Neural cell (in vitro differentiated cells): ENCODE results near the gene BCDIN3D. TPM values are rescaled to one million over a fixed set of nuclear protein-coding genes. Genes with fewer than 3 reads are reported as not detected.

Experiments used
- H2AFZ ChIP-seq: fragments of 200-600, 300-800 bp; sonication (generic), shearing (Covaris generic); 2 replicates; pipeline ENCODE4 v1.6.0; 2014; ENCODE audit warnings: low read depth, mild to moderate bottlenecking, antibody characterized with exemption, low read length, moderate library complexity
- H3F3A ChIP-seq: fragments of 200-600 bp; shearing (Covaris generic); 2 replicates; pipeline ENCODE4 v1.6.1; 2016; ENCODE audit warnings: mild to moderate bottlenecking, moderate library complexity, mixed read lengths, antibody characterized with exemption, low read length; ENCODE audit not compliant: insufficient read depth, poor library complexity, severe bottlenecking
- H3K27ac ChIP-seq: fragments of 200-600, 300-800 bp; sonication (generic), shearing (Covaris generic); 2 replicates; pipeline ENCODE4 v1.5.1; 2014; ENCODE audit warnings: mild to moderate bottlenecking, low read length, moderate library complexity
- H3K27me3 ChIP-seq: fragments of 300-800, 200-600 bp; sonication (generic), shearing (Covaris generic); 2 replicates; pipeline ENCODE4 v1.6.0; 2014; ENCODE audit warnings: mild to moderate bottlenecking, low read depth, low read length, moderate library complexity; ENCODE audit not compliant: insufficient read depth
- H3K36me3 ChIP-seq: fragments of 300-800, 200-600 bp; sonication (generic), shearing (Covaris generic); 2 replicates; pipeline ENCODE4 v1.5.1; 2014; ENCODE audit warnings: mild to moderate bottlenecking, antibody characterized with exemption, low read length, moderate library complexity; ENCODE audit not compliant: insufficient read depth
- H3K4me2 ChIP-seq: fragments of 300-800, 200-600 bp; sonication (generic), shearing (Covaris generic); 2 replicates; pipeline ENCODE4 v1.6.0; 2014; ENCODE audit warnings: mild to moderate bottlenecking, low read length
- H3K4me3 ChIP-seq: fragments of 300-800, 200-600 bp; sonication (generic), shearing (Covaris generic); 2 replicates; pipeline ENCODE4 v1.5.1; 2014; ENCODE audit warnings: mild to moderate bottlenecking, low read length, moderate library complexity
- H3K79me2 ChIP-seq: fragments of 200-600 bp; shearing (Covaris generic); replicated peaks from 2 replicates; pipeline ENCODE4 v1.6.0; 2014; ENCODE audit warnings: mild to moderate bottlenecking, low read length, moderate library complexity; ENCODE audit not compliant: insufficient read depth
- H3K9ac ChIP-seq: fragments of 300-800, 200-600 bp; sonication (generic), shearing (Covaris generic); 2 replicates; pipeline ENCODE4 v1.6.1; 2016; ENCODE audit warnings: mild to moderate bottlenecking, low read length, mixed read lengths
- H3K9me2 ChIP-seq: fragments of 200-600 bp; shearing (Covaris generic); 2 replicates; pipeline ENCODE4 v1.6.1; 2016; ENCODE audit warnings: mild to moderate bottlenecking, low read length, mixed read lengths; ENCODE audit not compliant: insufficient read depth
- H3K9me3 ChIP-seq: fragments of 200-600, 300-800 bp; sonication (generic), shearing (Covaris generic); 2 replicates; pipeline ENCODE4 v1.6.1; 2016; ENCODE audit warnings: mild to moderate bottlenecking, mixed run types, low read length, moderate library complexity, mixed read lengths
- H4K20me1 ChIP-seq: fragments of 200-600 bp; shearing (Covaris generic); 2 replicates; pipeline ENCODE4 v1.6.1; 2016; ENCODE audit warnings: mild to moderate bottlenecking, mixed run types; ENCODE audit not compliant: insufficient read depth
- EP300 ChIP-seq: fragments of 450-650 bp; conservative IDR thresholded peaks from 2 replicates; pipeline ENCODE4 v1.6.1; 2014; ENCODE audit warnings: antibody characterized with exemption, mild to moderate bottlenecking, moderate library complexity; ENCODE audit not compliant: poor library complexity, severe bottlenecking
- EZH2 ChIP-seq: fragments of 200-600, 300-800 bp; shearing (Covaris generic), sonication (generic); IDR thresholded peaks from 2 replicates; pipeline ENCODE4 v1.6.1; 2014; ENCODE audit warnings: antibody characterized with exemption, low read length, borderline replicate concordance, mild to moderate bottlenecking; ENCODE audit not compliant: insufficient read depth, poor library complexity, severe bottlenecking
- MXI1 ChIP-seq: fragments of 450-650 bp; conservative IDR thresholded peaks from 2 replicates; pipeline ENCODE4 v1.6.1; 2014; ENCODE audit warnings: antibody characterized with exemption, mild to moderate bottlenecking; ENCODE audit not compliant: poor library complexity, severe bottlenecking
- POLR2AphosphoS5 ChIP-seq: IDR thresholded peaks from 2 replicates; pipeline ENCODE4 v1.6.1; 2012
- RAD21 ChIP-seq: fragments of 450-650 bp; conservative IDR thresholded peaks from 2 replicates; pipeline ENCODE4 v1.6.1; 2014; ENCODE audit warnings: antibody characterized with exemption, mild to moderate bottlenecking, moderate library complexity
- SMC3 ChIP-seq: fragments of 450-650 bp; conservative IDR thresholded peaks from 2 replicates; pipeline ENCODE4 v1.6.1; 2014; ENCODE audit warnings: antibody characterized with exemption, mild to moderate bottlenecking, moderate library complexity; ENCODE audit not compliant: poor library complexity
- TAF1 ChIP-seq: IDR thresholded peaks from 2 replicates; pipeline ENCODE4 v1.6.1; 2012; ENCODE audit warnings: low read depth
- polyA plus RNA-seq: library from polyadenylated mRNA; depleted of rRNA; stranded (reverse); fragments of >200 nt; gene quantifications from 2 replicates; pipeline ENCODE4 v1.2.3, GENCODE V29; 2014
- TF ChIP-seq, protein P1 (sequence below): fragments of 450-650 bp; IDR thresholded peaks from 2 replicates; pipeline ENCODE4 v1.5.1; 2014; ENCODE audit warnings: antibody characterized with exemption, mild to moderate bottlenecking, moderate library complexity; ENCODE audit not compliant: poor library complexity, severe bottlenecking
- TF ChIP-seq, protein P2 (sequence below): IDR thresholded peaks from 2 replicates; pipeline ENCODE4 v1.6.1; 2012; ENCODE audit warnings: borderline replicate concordance

BCDIN3D gene
- polyA plus RNA-seq, 1 donor from 2014 or later: 10.0 TPM

DNA sequence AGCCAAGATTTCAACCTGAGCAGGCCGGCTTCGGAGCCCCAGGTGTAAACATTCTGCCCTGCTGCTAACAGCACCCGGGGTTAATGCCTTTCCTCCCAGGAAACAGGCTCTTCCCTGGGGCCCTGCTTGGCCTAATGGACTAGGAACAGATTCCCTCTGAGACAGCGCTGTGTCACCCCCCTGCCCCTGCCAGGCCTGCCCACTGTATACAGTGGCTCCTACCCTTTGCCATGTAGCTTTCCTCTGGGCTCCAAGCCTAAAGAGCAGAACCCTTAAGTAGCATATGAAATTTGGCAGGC is 28.3 kb upstream of the BCDIN3D start:
- Histone ChIP-seq H3K9me2 (no peaks in the 10 kb centered on the region), H3K36me3 (no peaks in the 10 kb centered on the region), H3K4me2 (no peak overlapping the region), H2AFZ (no peak overlapping the region), H3K9ac (no peak overlapping the region), H3F3A (no peaks in the 10 kb centered on the region), H3K27me3 (no peaks in the 10 kb centered on the region), H4K20me1 (no peaks in the 10 kb centered on the region), H3K9me3 (no peaks in the 10 kb centered on the region), H3K27ac (no peak overlapping the region), H3K79me2 (no peaks in the 10 kb centered on the region), H3K4me3 (no peak overlapping the region)
- no peak for TF ChIP-seq MXI1
- TF ChIP-seq, protein P1, sequence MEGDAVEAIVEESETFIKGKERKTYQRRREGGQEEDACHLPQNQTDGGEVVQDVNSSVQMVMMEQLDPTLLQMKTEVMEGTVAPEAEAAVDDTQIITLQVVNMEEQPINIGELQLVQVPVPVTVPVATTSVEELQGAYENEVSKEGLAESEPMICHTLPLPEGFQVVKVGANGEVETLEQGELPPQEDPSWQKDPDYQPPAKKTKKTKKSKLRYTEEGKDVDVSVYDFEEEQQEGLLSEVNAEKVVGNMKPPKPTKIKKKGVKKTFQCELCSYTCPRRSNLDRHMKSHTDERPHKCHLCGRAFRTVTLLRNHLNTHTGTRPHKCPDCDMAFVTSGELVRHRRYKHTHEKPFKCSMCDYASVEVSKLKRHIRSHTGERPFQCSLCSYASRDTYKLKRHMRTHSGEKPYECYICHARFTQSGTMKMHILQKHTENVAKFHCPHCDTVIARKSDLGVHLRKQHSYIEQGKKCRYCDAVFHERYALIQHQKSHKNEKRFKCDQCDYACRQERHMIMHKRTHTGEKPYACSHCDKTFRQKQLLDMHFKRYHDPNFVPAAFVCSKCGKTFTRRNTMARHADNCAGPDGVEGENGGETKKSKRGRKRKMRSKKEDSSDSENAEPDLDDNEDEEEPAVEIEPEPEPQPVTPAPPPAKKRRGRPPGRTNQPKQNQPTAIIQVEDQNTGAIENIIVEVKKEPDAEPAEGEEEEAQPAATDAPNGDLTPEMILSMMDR: no peak
- TF ChIP-seq EP300: no peak
- no peak for TF ChIP-seq EZH2
- no peak for TF ChIP-seq TAF1
- TF ChIP-seq RAD21: no peak
- TF ChIP-seq SMC3: no peak
- TF ChIP-seq POLR2AphosphoS5: no peak

DNA sequence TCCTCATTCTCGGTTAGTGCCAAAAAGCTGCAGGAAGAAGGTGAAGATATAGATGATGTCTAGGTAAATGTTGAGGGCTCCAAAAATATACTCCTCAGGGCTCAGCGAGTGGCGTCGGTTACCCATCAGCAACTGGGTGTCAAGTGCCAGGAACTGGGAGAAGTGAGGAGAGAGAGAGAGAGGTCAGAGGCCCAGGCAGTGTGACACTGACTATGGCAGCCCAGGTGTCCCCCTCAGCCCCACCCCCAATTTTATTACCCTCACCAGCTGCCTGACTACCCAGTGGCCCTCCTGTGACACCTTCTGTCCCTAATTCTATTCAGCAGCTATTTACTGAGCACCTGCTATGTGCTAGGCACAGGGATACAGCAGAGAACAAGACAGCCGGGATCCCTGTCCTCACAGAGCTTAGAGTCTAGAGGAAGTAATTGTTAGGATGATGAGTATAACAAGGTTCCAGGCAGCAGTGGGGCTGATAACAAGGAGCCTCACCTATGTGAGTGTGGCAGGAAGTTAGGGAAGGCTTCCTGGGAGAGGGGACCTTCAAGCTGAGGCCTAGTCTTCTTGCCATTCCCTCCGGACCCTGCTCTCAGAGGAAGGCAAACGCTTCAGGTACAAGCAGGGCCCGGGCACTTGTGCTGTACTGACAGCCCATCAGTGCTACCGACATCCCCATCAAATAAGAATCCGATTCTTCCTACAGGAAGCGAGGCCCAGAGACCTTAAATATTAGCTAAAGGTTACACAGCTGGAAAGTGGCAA is 27.8 kb upstream of the BCDIN3D start:
- Histone ChIP-seq H2AFZ (no peak overlapping the region), H3K36me3 (no peaks in the 10 kb centered on the region), H3K27ac (no peak overlapping the region), H3F3A (no peaks in the 10 kb centered on the region), H3K27me3 (no peaks in the 10 kb centered on the region), H3K4me2 (no peak overlapping the region), H3K9ac (no peak overlapping the region), H3K9me2 (no peaks in the 10 kb centered on the region), H4K20me1 (no peaks in the 10 kb centered on the region), H3K4me3 (no peak overlapping the region), H3K79me2 (no peaks in the 10 kb centered on the region), H3K9me3 (no peaks in the 10 kb centered on the region)
- no peak for TF ChIP-seq TAF1
- no peak for TF ChIP-seq MXI1
- TF ChIP-seq EP300: no peak
- TF ChIP-seq EZH2: no peak
- TF ChIP-seq, protein P1: no peak
- no peak for TF ChIP-seq SMC3
- TF ChIP-seq, protein P2, sequence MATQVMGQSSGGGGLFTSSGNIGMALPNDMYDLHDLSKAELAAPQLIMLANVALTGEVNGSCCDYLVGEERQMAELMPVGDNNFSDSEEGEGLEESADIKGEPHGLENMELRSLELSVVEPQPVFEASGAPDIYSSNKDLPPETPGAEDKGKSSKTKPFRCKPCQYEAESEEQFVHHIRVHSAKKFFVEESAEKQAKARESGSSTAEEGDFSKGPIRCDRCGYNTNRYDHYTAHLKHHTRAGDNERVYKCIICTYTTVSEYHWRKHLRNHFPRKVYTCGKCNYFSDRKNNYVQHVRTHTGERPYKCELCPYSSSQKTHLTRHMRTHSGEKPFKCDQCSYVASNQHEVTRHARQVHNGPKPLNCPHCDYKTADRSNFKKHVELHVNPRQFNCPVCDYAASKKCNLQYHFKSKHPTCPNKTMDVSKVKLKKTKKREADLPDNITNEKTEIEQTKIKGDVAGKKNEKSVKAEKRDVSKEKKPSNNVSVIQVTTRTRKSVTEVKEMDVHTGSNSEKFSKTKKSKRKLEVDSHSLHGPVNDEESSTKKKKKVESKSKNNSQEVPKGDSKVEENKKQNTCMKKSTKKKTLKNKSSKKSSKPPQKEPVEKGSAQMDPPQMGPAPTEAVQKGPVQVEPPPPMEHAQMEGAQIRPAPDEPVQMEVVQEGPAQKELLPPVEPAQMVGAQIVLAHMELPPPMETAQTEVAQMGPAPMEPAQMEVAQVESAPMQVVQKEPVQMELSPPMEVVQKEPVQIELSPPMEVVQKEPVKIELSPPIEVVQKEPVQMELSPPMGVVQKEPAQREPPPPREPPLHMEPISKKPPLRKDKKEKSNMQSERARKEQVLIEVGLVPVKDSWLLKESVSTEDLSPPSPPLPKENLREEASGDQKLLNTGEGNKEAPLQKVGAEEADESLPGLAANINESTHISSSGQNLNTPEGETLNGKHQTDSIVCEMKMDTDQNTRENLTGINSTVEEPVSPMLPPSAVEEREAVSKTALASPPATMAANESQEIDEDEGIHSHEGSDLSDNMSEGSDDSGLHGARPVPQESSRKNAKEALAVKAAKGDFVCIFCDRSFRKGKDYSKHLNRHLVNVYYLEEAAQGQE: no peak
- TF ChIP-seq RAD21: no peak
- TF ChIP-seq POLR2AphosphoS5: no peak
